Measurements from ENCODE around the gene C17orf75.

DNA sequence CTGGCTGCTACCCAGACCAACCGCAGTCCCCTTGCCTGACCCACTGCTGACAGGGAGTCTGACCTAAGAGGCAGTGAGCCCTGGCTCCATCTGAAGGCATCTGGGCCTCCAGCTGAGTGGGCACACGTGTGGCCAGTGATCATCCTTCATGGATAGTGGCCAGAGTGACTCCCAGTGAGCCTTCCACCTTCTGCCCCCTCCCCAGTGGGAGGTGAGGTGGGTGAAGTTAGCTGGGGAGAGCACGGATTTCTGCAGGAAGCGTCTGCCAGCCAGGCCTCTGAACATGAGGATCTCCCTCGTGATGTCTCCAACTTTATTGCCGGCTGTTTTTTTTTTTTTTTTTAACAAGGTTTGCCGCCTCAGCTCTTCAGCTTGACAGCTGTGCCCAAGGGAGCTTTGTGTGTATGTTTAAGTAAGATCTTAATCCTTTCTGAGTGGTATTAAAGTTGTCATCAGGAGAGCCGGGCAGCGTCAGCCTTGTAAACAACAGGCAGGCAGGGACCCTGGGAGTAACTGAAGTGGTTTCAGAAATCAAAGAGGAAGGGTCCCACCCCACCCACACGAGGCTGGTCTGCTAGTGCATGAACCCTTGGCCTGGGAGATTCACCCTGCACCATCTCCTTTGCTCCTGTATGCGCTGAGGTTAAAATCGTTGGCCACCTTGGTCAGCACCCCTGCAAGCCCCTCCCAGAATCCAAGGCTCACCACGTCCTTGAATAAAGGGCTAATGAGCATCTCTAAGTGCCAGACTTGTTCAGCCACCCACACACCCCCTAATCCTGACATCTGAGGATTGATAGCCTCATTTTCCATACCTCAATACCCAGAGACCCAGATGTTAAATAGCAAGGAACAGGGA, 43.0 kb downstream of the C17orf75 start:
- no peak for TF ChIP-seq POLR2AphosphoS5 (IDR thresholded peaks at IDR 0.05; ENCODE audit: low read depth, low read length)
- TF ChIP-seq, protein P1, sequence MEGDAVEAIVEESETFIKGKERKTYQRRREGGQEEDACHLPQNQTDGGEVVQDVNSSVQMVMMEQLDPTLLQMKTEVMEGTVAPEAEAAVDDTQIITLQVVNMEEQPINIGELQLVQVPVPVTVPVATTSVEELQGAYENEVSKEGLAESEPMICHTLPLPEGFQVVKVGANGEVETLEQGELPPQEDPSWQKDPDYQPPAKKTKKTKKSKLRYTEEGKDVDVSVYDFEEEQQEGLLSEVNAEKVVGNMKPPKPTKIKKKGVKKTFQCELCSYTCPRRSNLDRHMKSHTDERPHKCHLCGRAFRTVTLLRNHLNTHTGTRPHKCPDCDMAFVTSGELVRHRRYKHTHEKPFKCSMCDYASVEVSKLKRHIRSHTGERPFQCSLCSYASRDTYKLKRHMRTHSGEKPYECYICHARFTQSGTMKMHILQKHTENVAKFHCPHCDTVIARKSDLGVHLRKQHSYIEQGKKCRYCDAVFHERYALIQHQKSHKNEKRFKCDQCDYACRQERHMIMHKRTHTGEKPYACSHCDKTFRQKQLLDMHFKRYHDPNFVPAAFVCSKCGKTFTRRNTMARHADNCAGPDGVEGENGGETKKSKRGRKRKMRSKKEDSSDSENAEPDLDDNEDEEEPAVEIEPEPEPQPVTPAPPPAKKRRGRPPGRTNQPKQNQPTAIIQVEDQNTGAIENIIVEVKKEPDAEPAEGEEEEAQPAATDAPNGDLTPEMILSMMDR (IDR thresholded peaks at IDR 0.05 in 2 of 3, conservative IDR thresholded peaks at IDR 0.05 in 1 of 3; ENCODE audit: borderline replicate concordance in 1 of 3, insufficient read depth in 1 of 3, low read depth in 2 of 3, low read length in 2 of 3): no peak
- no peak for TF ChIP-seq ZFX (IDR thresholded peaks at IDR 0.05)
- no peak for TF ChIP-seq EZH2 (IDR thresholded peaks at IDR 0.05)
- no peak for TF ChIP-seq SP1 (IDR thresholded peaks at IDR 0.05; ENCODE audit: low read depth)
- no peak for TF ChIP-seq CEBPB (IDR thresholded peaks at IDR 0.05; ENCODE audit: low read depth)
- no peak for TF ChIP-seq POLR2A (IDR thresholded peaks at IDR 0.05; ENCODE audit: borderline replicate concordance, extremely low read depth, insufficient read depth, insufficient read length)
- TF ChIP-seq, protein P2, sequence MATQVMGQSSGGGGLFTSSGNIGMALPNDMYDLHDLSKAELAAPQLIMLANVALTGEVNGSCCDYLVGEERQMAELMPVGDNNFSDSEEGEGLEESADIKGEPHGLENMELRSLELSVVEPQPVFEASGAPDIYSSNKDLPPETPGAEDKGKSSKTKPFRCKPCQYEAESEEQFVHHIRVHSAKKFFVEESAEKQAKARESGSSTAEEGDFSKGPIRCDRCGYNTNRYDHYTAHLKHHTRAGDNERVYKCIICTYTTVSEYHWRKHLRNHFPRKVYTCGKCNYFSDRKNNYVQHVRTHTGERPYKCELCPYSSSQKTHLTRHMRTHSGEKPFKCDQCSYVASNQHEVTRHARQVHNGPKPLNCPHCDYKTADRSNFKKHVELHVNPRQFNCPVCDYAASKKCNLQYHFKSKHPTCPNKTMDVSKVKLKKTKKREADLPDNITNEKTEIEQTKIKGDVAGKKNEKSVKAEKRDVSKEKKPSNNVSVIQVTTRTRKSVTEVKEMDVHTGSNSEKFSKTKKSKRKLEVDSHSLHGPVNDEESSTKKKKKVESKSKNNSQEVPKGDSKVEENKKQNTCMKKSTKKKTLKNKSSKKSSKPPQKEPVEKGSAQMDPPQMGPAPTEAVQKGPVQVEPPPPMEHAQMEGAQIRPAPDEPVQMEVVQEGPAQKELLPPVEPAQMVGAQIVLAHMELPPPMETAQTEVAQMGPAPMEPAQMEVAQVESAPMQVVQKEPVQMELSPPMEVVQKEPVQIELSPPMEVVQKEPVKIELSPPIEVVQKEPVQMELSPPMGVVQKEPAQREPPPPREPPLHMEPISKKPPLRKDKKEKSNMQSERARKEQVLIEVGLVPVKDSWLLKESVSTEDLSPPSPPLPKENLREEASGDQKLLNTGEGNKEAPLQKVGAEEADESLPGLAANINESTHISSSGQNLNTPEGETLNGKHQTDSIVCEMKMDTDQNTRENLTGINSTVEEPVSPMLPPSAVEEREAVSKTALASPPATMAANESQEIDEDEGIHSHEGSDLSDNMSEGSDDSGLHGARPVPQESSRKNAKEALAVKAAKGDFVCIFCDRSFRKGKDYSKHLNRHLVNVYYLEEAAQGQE (IDR thresholded peaks at IDR 0.05; ENCODE audit: low read depth): no peak
- no peak for TF ChIP-seq YY1 (IDR thresholded peaks at IDR 0.05; ENCODE audit: extremely low read depth, insufficient replicate concordance, low read depth, low read length)
- no peak for TF ChIP-seq TCF7L2 (IDR thresholded peaks at IDR 0.05; ENCODE audit: borderline replicate concordance, extremely low read depth, insufficient read depth, insufficient read length)

Measured in HCT116 (cell line).